KBM-7 (cell line): ENCODE results near the gene SCN8A.
"Not testable (repeated sequence)": the region's sequence is repeated elsewhere in the genome, so short reads cannot be mapped to it uniquely, and the experiment has no call there.

Source experiments
- DNase-seq: peaks from one replicate; pipeline ENCODE4 v3.0.0-alpha.2; 2015
- in situ Hi-C: fragments of 300-500 bp; cut with MboI; formaldehyde crosslinking; loops from 2 replicates; pipeline ENCODE4 v1.14.3; 2020; ENCODE audit warnings: low sequenced_read_pairs, low pct_unique_long_range_greater_than_20kb, mixed read lengths

SCN8A gene

DNA sequence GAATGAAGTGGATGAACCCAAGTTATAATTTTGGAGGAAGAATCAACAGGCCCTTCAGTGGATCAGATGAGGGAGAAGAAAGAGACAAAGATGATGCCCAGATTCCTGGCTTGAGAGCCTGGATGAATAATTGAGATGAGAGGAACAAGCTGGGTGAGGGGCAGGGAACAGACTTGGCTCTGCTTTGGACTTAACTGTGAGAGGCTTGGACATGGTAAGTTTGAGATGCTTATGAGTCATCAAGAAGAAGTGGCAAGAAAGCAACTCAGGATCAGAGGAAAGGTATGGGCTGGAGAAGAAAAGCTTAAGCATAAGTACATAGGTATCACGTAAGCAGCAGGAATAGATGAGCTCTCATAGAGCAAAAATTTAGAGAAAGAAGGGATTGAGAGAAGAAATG is 202.2 kb downstream of the SCN8A start:
- in situ Hi-C loops, result no loop called here
- no peak for DNase-seq

DNA sequence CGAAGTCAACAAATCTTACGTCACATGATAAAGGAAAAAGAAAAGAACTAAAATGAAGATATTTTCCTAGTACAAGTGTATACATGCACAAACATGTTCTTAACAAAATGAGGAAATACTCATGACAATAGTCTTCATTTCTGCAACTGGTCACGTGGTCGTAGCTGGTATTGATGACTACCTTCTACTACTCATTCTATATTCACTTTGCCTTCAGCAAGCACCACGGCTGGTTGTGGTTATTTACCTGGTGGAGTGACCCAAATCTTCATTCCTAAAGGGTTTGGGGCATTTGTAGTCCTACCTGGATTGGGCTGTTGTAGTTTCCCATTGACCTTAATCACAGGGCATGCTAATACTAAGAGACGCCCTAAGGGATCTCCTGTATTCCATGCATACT is 206.3 kb downstream of the SCN8A start:
- no peak for DNase-seq
- in situ Hi-C loops, result no loop called here

DNA sequence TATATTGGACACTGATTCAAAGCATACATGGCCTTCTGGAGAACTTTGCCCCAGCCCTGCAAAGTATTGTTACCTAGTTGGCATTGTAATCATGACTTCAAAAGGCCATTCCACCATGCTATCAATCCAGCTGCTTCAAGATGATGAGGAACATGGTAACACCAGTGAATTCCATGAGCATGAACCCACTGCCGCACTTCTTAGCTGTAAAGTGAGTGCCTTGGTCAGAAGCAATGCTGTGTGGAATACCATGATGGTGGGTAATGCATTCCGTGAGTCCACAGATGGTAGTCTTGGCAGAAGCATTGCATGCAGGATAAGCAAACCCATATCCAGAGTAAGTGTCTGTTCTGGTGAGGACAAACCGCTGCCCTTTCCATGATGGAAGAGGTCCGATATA is 207.0 kb downstream of the SCN8A start:
- in situ Hi-C loops, DNase-seq: not testable (repeated sequence)

DNA sequence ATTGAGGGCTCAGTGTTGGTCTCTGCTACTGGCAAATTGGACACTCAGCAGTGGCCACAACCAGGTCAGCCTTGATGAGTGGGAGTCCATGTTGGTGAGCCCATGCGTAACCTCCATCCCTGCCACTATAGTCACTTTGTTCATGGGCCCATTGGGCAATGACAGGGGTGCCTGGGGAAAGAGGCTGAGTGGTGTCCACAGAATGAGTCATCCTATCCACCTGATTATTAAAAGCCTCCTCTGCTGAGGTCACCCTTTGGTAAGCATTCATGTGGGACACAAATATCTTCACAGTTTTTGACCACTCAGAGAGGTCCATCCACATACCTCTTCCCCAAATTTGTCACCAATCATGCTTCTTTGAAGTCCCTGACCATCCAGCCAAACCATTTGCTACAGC is 207.5 kb downstream of the SCN8A start:
- DNase-seq, result no peak
- in situ Hi-C loops, result no loop called here

DNA sequence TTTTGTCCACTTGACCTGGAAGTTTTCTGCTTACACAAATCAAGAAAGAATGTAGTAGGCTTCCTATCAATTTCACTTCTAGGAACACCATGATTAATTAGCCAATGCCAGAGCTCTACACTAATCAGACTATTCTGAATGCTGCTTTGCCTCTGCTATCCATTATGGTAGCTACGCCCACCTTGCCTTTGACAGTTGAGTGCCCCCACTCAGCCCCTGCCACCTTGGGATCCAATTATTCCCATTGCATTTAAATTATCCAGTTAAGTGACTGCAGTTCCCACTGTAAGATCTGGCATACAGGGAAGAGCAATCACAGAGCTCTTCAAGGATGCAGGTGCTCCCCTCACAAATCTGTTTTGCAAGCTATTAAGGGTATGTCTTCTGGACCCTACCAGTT is 210.0 kb downstream of the SCN8A start:
- no peak for DNase-seq
- in situ Hi-C loops, result no loop called here

DNA sequence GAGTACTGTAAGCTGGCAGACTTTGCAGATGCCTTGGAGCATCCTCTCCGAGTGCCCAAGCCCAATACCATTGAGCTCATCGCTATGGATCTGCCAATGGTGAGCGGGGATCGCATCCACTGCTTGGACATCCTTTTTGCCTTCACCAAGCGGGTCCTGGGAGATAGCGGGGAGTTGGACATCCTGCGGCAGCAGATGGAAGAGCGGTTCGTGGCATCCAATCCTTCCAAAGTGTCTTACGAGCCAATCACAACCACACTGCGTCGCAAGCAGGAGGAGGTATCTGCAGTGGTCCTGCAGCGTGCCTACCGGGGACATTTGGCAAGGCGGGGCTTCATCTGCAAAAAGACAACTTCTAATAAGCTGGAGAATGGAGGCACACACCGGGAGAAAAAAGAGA is 215.9 kb downstream of the SCN8A start:
- DNase-seq, result no peak
- in situ Hi-C loops, result no loop called here

DNA sequence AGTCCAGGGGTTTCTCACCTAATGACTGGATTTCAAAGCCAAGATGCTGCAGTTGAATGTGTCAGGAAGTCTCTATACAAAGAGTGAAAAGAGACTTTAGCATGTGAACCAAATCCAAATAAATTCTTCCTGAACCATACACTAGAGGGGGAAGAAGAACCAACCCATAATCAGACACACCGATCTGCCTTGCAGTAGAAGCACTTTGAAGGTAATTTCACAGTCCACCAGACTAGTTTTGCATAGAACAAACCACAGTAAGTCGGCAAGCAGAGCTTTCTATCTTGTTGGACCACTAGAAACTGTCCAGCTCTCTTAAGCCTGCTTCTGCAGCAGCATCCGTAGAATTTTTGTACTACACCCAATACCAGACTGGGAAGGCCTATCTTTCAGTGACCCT is 218.2 kb downstream of the SCN8A start:
- in situ Hi-C loops, result no loop called here

DNA sequence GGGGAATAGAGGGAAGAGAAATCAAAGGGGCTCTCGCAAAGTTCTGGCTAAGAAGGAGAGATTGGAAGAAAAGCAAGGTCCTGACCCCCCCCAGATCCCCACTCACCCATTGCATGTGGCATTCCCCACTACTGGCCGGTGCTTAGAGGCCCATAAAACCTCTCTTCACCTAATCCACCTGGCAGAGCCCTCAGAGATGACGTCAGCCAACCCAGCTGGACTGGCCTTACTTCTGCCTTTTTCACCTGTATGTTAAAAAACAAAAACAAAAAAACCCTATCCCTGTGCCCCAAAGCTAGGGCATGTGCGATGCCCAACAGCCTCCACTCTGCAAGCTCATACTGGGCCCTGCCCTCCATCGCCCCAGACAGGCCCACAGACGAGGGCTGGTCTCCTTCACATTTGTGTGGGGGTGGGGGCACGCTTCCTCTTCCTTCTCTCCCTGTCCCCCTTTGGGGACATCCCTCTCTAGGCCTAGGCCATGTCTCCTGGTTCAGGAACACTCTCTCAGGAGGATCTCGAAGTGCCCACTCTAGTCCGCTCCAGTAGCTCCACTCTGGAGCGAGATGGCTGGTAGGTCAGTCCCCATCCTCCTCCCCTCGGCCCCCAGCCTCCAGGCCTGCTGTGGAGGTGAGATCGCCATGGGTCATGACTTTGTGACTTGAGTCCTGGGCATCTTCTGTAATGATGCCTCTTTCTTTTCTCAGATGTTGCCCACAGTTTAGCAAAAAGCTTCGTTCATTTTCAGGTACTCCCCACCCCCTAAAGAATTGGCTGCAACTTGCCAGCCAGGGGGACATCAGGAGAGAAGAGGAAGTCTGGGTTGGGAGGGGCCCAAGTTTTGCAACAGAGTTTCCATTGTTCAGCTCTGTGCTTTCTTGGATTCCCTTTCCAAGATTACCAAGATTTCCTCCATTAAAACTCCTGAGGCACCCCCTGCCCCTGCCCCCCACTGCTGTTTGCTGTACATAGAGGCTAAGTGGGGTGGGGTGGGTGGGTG is 220.5 kb downstream of the SCN8A start:
- in situ Hi-C loops, result no loop called here
- no peak for DNase-seq

More for the DNA sequence above, 218.2 kb downstream of the SCN8A start:
- no peak for DNase-seq

DNA sequence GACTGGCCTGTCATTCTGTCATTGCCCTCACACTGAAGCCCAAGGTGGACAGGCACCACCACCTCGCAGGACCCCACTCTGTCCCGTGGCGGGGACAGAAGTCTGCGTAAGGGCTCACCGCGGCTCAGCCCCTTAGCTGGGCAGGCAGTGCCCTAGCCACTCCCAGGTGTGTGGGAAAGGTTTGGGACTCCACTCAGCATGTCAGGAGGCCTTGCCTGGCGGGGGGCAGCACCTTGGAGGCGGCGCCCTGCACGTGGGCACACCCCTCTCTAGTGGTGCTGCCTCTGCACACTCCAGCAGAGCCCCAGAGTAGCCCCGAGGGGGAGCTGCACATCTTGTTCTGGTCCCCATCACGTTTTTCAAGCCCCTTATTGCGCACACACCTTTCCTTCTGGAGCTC is 221.8 kb downstream of the SCN8A start:
- DNase-seq, result no peak
- in situ Hi-C loops, result no loop called here

DNA sequence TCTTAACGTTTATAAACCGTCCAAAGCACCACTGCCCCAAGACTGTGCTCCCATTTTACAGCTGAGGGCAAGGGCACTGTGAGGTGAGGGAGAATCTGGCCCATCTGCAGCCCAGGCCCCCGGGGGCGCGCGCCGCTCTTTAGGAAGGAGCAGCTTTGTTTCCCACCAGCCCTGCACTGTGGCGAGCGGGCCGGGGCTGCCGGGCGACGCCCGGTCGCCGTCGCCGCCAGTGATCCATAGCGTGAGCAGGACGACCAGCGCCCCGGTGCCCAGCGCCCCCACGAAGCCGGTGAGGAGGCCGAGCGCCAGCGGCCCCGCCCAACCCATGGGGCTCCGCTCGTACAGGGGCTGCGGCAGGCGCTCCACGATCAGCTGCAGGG is 222.9 kb downstream of the SCN8A start:
- no peak for DNase-seq
- in situ Hi-C loops, result no loop called here

DNA sequence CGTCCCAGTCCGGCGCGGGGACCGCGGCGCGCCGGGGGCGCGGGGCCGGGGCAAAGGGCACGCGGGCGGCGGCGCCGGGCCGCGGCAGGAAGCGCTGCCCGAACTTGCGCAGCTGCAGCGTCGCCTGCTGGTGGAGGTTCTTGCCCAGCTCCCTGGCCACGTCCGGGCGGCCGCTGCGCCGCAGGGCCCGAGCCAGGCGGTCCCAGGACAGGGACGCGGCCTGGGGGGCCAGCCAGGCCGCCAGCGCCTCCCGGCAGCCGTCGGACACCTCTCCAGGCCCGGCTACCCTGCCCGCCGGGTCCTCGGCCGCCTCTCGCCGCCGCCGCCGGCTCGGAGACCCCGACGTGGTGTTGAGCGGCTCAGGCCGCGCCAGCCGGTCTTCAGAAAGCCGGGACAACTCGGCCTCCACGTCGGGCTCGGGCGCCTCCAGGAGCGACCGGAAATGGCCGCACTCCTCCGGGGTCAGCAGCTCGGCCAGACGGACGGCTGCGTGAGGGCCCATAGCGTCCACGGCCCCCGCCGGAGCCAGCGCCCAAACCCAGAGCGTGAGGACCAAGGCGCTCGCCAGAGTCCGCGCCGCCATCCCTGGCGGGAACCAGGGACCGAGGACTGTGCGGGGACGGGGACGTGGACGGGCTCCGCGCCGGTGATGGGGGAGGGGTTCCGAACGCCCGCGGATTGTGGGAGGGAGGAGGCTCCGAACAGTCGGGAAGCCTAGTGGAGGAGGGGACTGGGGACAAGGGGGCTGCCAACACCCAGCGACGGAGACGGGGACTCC is 223.5 kb downstream of the SCN8A start:
- in situ Hi-C loops, result no loop called here
- DNase-seq, result peak; percentile 31

DNA sequence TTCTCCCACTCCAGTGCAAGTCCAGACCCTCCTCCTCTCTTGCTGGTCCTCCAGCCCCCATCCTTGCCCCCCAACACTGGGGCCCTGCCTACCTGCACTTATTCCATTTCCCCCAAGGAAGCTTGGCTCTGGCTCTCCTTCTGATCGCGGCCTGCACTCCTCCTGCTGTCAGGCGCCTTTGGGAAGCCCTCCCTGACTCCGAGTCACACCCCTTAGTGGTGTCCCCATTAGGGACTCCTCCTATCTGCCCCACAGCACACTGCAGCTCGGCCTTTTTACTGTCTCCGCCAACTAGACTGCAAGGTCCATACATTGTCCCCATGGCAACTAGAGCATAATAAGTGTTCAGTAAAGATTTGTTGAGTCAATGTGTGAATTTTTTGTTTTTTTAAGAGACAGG is 224.5 kb downstream of the SCN8A start:
- DNase-seq, result no peak
- in situ Hi-C loops, result no loop called here

DNA sequence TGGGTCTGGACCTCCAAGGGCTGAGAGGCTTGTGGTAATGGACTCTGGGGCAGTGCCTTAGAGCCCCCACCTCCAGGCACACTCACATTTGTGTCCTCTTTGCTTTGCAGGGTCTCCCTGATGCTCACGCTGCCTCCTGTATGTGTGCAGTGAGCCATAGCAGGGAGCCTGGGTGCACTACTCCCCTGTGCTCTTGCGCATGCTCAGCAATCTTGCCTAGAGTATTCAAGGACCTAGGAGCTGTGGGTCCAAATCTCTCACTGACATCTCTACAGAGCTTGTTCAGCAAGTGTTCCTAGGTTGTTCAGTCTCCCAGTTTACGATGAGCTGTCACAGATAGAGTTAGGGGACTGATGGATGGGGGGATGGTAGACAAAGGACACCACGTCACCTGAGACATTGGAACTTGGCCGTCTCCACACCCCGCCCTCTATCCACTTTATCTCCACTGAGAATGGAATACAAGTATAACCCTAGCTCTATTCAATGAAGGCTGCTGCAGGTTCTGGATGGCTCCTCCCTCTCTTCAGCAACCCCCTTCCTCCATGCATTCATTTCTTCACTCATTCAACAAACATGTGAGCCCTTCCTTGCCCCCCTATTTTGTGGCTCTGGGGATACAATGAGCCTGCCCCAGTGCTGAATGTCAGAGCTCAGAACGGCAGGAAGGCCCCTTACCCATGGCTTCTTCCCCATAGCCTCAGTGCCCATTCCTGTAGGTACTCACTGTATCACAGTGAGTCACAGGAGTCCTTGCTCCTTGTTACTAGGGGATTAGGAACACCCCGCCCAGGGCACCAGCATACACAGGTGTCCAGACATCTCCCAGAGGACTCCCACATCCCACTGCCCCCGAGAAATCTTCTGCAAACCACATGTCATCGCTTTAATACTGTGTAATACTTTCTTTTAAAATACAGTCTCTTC is 226.3 kb downstream of the SCN8A start:
- DNase-seq, result no peak

DNA sequence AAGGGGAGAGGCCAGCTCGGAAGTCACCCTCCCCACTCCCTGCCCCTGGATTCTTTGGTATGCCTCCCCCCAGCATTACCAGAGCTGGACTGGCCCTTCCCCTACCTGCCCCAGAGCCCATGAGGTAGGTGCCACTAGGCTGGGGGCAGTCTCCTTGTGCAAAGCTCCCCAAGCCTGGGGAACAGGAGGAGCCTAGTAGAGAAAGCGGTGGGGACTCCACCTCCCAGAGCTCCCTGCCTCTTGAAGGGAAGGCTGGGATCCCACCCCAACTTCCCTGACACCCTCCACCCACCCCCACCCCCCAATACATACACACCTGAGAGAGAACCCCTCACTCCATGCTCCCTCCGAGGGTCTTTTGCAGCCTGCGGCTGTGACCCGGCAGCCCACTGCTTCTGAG is 227.1 kb downstream of the SCN8A start:
- in situ Hi-C loops, result no loop called here
- DNase-seq, result no peak

More for the DNA sequence above, 226.3 kb downstream of the SCN8A start:
- in situ Hi-C loops, result no loop called here

DNA sequence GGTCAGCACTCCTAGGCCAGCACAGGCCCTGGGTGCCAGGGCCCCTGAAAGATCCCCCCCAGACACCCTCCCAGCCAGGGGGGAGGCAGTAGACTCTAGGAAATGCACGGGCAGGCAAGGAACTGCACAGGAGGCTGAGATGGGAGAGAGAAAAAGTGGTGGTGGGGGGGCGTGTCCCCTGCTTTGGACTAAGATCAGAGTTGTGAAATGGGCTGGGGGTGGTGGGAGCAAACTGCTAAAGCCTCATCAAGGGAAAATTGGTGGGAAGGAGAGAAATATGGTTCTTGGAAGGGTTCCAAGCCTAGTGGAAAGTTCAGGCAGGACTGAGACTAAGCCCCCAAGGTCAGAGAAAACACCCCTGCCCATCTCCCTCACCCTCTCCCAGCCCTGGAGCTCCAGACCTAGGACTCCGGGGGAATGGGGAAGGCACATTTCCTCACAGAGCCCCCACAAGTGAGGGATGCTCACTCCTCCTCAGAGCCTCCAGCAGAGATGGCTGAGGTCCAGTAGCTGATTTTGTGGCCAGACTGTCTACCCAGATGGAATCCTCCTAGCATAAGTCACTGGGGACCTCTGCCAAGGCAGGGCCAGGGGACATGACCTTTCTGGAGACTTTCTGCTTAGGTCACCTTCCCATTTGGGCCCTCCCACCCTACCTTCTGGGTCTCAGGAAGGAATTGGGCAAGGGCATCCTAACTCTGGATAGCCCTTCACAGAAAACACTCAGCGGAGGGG is 227.7 kb downstream of the SCN8A start:
- no peak for DNase-seq
- in situ Hi-C loops, result no loop called here

DNA sequence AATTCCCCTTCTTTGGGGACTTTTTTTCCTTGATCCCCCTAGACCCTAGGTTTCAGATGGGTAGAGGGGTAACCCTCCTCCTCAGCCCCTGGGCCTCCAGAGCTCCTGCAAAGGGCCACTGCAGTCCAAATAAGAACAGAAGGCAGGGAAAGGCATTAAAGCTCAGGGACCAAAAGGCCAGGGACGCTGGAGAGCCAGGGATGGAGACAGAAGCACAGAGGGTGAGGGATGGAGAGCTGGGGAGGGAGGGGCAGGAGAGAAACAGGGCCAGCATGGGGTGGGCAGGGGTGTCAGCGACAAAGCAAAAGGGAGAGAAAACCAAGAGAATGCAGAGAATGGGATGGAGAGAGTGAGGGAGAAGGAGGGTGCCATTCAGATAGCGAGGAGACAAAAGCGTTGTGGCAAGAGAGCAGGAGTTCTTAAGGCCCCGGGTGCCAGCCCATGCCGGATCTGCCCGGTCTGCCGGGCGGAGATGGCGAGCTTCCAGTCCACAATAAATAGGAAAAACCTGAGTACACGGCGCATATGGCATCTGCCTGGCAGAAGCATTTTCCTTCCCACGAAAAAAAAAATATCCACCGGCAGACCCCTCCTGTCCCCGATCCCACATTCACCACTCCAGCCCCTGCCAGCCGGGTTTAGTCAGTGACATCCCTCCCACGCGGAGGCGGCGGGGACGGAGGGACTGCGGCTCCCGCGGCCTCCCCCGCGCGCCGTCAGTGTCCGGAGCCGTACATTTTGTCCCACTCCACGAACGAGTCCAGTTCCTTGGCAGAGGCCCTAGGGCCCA is 228.9 kb downstream of the SCN8A start:
- in situ Hi-C loops, result no loop called here
- DNase-seq, result no peak

DNA sequence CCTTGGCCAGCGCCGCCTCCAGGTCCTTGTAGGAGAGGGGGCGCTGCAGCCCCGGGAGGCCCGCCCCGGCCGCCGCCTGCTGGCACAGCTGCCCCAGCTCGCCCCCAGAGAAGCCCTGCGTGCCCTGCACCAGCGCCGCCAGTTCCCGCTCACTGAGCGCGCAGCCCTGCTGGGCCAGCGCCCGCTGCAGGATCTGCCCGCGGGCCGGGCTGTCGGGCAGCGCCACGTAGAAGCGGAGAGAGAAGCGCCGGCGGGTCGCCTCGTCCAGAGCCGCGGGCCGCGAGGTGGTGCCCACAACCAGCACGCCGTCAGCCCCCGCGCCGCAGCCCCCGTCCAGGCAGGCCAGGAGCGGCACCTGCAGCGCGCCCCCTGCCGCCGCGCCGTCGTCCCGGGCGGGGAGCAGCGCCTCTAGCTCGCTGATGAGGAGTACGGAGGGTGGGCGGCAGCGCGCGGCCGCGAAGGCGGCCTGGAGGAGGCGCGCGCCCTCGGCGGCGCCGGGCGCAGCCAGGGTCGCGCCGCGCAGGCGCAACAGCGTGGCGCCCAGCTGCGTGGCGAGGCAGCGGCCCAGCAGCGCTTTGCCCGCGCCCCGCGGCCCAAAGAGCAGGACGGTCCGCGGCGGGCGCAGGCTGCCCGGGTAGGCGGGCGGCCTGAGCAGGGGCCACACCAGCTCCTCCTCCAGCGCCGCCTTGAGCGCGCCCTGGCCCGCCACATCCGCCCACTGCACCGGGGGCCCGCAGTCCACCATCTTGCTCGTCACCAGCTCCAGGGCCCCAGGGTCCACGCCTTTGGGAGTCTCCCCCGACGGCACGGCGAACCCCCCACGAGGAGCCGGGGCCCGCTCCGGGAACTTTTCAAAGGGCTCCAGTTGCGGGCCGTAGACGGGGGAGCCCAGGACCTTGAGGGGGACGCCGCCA is 229.8 kb downstream of the SCN8A start:
- DNase-seq, result peak; percentile 80
- in situ Hi-C loops, result no loop called here
